IPS-18a (cell line): ENCODE results near the gene LAMC1.
"Not testable (repeated sequence)": the region's sequence is repeated elsewhere in the genome, so short reads cannot be mapped to it uniquely, and the experiment has no call there.

ENCODE experiments used
- H3K27ac ChIP-seq: one replicate; pipeline ENCODE4 v1.5.1; 2013; ENCODE audit warnings: low read length
- H3K27me3 ChIP-seq: one replicate; pipeline ENCODE4 v1.6.1; 2013; ENCODE audit warnings: mild to moderate bottlenecking, low read length; ENCODE audit not compliant: control insufficient read depth, insufficient read depth
- H3K36me3 ChIP-seq: one replicate; pipeline ENCODE4 v1.6.1; 2013; ENCODE audit warnings: low read depth, low read length; ENCODE audit not compliant: control insufficient read depth
- H3K4me1 ChIP-seq: one replicate; pipeline ENCODE4 v1.6.1; 2013; ENCODE audit warnings: low read depth, low read length; ENCODE audit not compliant: control insufficient read depth
- H3K4me3 ChIP-seq: one replicate; pipeline ENCODE4 v1.5.1; 2013; ENCODE audit warnings: low read length
- H3K9ac ChIP-seq: one replicate; pipeline ENCODE4 v1.6.1; 2013; ENCODE audit warnings: mild to moderate bottlenecking, low read length, moderate library complexity
- H3K9me3 ChIP-seq: one replicate; pipeline ENCODE4 v1.6.1; 2013; ENCODE audit warnings: low read depth, low read length; ENCODE audit not compliant: control insufficient read depth

Gene LAMC1

GRCh38 chr1:183070923-183071618 lies 47.9 kb downstream of the LAMC1 start:
- Histone ChIP-seq H3K36me3 (no peaks in the 10 kb centered on the region), H3K27ac (no peak overlapping the region), H3K4me1 (peaks cover 7% of the 10 kb centered on the region), H3K9me3 (no peaks in the 10 kb centered on the region), H3K4me3 (no peak overlapping the region), H3K27me3 (no peaks in the 10 kb centered on the region), H3K9ac (no peak overlapping the region)

GRCh38 chr1:183072595-183072994 lies 49.4 kb downstream of the LAMC1 start:
- not testable (repeated sequence) for H3K9me3 ChIP-seq, H3K27me3 ChIP-seq, H3K36me3 ChIP-seq, H3K4me1 ChIP-seq, H3K27ac ChIP-seq, H3K9ac ChIP-seq, H3K4me3 ChIP-seq

DNA sequence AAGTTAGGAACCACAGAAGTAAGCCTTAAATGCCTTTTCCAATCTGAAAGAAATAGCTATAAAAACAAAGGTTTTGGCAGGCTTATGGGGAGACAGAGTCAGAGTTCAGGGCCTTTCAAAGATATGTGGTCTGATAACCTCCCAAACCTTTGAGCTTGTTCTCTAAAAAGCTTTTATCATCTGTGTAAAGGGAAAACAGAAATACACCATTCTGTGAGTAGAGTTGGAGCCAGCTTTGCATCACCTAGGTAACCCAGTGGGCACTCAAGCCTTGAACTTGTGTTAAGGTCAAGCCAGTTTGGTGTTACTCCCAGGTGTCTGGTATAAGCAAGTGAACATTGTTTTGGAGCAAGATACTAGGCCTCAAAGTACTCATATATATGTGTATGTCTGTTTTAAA lies 50.1 kb downstream of the LAMC1 start:
- H3K27me3 ChIP-seq = no peaks in the 10 kb centered on the region
- H3K9me3 ChIP-seq = no peaks in the 10 kb centered on the region
- H3K36me3 ChIP-seq = no peaks in the 10 kb centered on the region
- no peak overlapping the region for H3K4me3 ChIP-seq
- peaks cover 7% of the 10 kb centered on the region for H3K4me1 ChIP-seq
- no peak overlapping the region for H3K9ac ChIP-seq
- H3K27ac ChIP-seq = no peak overlapping the region

DNA sequence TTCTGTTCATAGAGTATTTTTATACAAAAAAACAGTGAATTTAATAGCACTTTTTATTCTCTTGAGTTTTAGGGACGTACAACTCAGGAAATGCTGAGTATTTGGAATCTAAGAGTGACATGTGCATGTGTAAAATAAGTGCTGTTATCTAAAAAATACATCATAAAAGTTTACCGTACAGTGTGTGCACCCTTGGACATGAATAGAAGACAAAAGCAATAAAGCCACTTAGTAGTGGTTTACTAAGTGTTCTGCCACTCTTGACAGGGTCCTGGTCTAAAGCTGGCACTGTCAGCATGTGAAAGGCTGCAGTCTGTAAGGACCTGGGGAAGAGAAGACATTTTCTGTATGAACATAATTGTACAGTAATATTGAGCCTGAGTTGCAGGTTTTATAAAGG lies 51.0 kb downstream of the LAMC1 start:
- Histone ChIP-seq H3K9ac (no peak overlapping the region), H3K27ac (no peak overlapping the region), H3K27me3 (no peaks in the 10 kb centered on the region), H3K4me3 (no peak overlapping the region), H3K36me3 (no peaks in the 10 kb centered on the region), H3K9me3 (no peaks in the 10 kb centered on the region), H3K4me1 (peaks cover 7% of the 10 kb centered on the region)

DNA sequence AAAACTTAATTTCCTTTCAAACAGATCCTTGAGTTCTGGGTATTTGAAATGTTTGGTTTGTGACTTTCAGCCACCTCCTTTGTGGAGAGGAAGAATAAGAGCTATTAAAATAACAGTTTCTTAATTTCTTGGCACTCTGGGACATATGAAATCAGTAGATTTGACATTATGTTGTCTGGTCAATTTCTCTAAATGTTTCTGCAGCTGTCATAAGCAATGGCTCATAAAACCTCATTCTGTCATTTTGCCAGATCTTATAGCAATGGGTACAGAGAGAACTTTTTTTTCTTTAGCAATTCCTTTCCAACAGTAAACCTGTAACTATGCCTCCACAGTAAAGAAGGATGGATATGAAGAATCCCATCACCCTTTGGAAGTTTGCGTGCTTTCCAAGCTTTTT lies 52.6 kb downstream of the LAMC1 start:
- Histone ChIP-seq H3K36me3 (no peaks in the 10 kb centered on the region), H3K4me3 (no peak overlapping the region), H3K9me3 (no peaks in the 10 kb centered on the region), H3K9ac (no peak overlapping the region), H3K4me1 (peaks cover 3% of the 10 kb centered on the region), H3K27ac (no peak overlapping the region), H3K27me3 (no peaks in the 10 kb centered on the region)

GRCh38 chr1:183077097-183077496 lies 53.9 kb downstream of the LAMC1 start:
- Histone ChIP-seq H3K27ac (no peak overlapping the region), H3K36me3 (no peaks in the 10 kb centered on the region), H3K9me3 (no peaks in the 10 kb centered on the region), H3K4me1 (no peaks in the 10 kb centered on the region), H3K27me3 (no peaks in the 10 kb centered on the region), H3K9ac (no peak overlapping the region), H3K4me3 (no peak overlapping the region)

DNA sequence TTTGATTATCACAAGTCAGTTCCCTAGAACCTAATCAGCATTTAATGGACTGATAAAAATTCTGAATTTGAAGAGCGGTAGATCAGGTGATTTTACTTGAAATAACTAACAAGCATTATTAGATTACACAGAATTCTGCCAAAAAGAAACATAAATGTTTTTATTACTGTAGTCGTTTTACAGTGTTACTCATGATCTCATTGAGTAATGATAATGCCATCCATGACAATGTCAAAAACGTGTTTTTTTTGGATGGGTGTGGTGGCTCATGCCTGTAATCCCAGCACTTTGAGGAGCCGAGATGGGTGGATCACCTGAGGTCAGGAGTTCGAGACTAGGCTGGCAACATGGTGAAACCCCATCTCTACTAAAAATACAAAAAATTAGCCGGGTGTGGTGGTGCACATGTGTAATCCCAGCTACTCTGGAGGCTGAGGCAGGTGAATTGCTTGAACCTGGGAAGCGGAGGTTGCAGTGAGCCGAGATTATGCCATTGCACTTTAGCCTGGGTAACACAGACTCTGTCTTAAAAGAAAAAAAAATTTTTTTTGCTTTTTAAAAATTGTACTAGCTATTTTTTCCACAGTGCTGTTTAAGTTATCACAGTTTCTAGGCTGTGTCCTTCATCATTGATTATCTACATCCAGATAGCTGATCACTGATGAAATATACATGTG lies 56.6 kb downstream of the LAMC1 start:
- no peaks in the 10 kb centered on the region for H3K4me1 ChIP-seq
- no peaks in the 10 kb centered on the region for H3K9me3 ChIP-seq
- no peak overlapping the region for H3K4me3 ChIP-seq
- no peaks in the 10 kb centered on the region for H3K36me3 ChIP-seq
- no peaks in the 10 kb centered on the region for H3K27me3 ChIP-seq
- H3K9ac ChIP-seq = no peak overlapping the region
- H3K27ac ChIP-seq = no peak overlapping the region

- H3K9ac ChIP-seq = no peak overlapping the region
- H3K36me3 ChIP-seq = no peaks in the 10 kb centered on the region
- no peaks in the 10 kb centered on the region for H3K4me1 ChIP-seq
- H3K27me3 ChIP-seq = no peaks in the 10 kb centered on the region
- no peak overlapping the region for H3K4me3 ChIP-seq
- no peaks in the 10 kb centered on the region for H3K9me3 ChIP-seq
- H3K27ac ChIP-seq = no peak overlapping the region
These were observed 57.2 kb downstream of the LAMC1 start for GRCh38 chr1:183080406-183080805.

GRCh38 chr1:183081402-183082120 lies 58.3 kb downstream of the LAMC1 start:
- no peaks in the 10 kb centered on the region for H3K9me3 ChIP-seq
- no peaks in the 10 kb centered on the region for H3K27me3 ChIP-seq
- no peak overlapping the region for H3K4me3 ChIP-seq
- no peak overlapping the region for H3K9ac ChIP-seq
- H3K36me3 ChIP-seq = no peaks in the 10 kb centered on the region
- no peak overlapping the region for H3K27ac ChIP-seq
- H3K4me1 ChIP-seq = no peaks in the 10 kb centered on the region

DNA sequence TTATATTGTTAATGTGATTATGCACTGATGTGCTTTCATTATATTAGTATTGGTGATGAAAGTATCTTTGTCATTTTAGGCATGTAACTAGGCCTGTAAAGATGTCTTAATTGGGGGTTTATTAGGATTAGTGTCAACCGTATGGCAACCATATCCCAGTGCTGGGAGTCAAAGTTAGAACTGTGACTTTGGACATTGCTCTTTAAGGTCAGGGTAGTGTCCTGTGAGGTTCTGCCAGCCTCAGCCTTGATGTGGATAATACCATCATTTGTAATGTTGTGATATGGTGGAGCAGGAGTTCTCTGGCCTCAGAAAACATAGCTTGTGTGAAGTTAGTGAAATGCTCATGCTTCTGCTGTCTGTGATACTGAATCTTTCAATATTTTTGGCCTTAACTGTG lies 59.4 kb downstream of the LAMC1 start:
- Histone ChIP-seq H3K36me3 (no peaks in the 10 kb centered on the region), H3K9ac (no peak overlapping the region), H3K27me3 (no peaks in the 10 kb centered on the region), H3K4me3 (no peak overlapping the region), H3K9me3 (no peaks in the 10 kb centered on the region), H3K4me1 (no peaks in the 10 kb centered on the region), H3K27ac (no peak overlapping the region)

DNA sequence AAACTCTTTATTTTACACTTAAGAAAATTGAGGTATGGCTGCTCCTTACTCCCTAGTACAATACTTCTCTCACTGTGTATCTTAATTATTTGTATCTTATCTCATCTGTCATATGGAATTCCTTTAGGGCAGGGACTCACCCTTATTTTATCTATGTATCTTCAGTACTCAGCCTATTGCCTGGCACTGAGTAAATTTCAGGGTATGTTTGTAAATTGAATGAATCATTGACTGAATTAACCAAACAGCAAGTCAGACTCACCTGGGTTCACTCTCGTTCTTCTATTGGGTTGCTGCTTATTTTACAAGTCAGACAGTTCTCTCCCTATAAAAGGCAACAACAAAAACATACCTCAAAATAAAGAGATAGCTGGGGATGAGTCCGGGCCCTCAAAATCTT lies 63.8 kb downstream of the LAMC1 start:
- H3K36me3 ChIP-seq = no peaks in the 10 kb centered on the region
- H3K9me3 ChIP-seq = no peaks in the 10 kb centered on the region
- no peak overlapping the region for H3K4me3 ChIP-seq
- no peaks in the 10 kb centered on the region for H3K27me3 ChIP-seq
- no peak overlapping the region for H3K9ac ChIP-seq
- H3K4me1 ChIP-seq = peaks cover 17% of the 10 kb centered on the region
- H3K27ac ChIP-seq = no peak overlapping the region
